B cell (primary cell): Measurements from ENCODE around the gene MMGT1.

Experiments used
- EZH2 ChIP-seq: IDR thresholded peaks from 2 replicates; pipeline ENCODE4 v1.6.1; 2012; ENCODE audit warnings: borderline replicate concordance, low read depth, mild to moderate bottlenecking, moderate library complexity, low read length; ENCODE audit not compliant: insufficient read depth, poor library complexity, severe bottlenecking
- TF ChIP-seq, protein P1 (sequence below): fragments of 200-600 bp; IDR thresholded peaks from one replicate; pipeline ENCODE4 v1.8.0; 2022; ENCODE audit warnings: antibody characterized with exemption, mild to moderate bottlenecking

DNA sequence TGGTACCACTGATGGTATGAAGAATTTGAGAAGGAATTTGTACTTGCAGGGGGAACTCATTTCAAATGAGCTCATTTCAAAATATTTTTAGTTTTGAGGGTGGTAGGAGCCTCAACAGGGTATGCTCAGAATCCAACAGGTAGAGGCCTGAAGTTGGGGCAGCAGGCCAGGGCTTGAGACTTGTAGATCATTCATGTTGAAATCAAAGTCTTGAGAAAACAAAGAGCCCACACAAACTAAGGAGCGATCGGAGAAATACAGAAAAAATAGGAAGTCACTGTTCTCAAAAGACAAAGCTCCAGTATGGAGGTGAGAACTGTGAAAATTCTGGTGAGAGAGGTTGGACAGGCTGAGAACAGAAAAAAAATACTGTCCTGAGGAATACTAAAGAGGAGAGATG is 10.5 kb upstream of the MMGT1 start:
- TF ChIP-seq, protein P1, sequence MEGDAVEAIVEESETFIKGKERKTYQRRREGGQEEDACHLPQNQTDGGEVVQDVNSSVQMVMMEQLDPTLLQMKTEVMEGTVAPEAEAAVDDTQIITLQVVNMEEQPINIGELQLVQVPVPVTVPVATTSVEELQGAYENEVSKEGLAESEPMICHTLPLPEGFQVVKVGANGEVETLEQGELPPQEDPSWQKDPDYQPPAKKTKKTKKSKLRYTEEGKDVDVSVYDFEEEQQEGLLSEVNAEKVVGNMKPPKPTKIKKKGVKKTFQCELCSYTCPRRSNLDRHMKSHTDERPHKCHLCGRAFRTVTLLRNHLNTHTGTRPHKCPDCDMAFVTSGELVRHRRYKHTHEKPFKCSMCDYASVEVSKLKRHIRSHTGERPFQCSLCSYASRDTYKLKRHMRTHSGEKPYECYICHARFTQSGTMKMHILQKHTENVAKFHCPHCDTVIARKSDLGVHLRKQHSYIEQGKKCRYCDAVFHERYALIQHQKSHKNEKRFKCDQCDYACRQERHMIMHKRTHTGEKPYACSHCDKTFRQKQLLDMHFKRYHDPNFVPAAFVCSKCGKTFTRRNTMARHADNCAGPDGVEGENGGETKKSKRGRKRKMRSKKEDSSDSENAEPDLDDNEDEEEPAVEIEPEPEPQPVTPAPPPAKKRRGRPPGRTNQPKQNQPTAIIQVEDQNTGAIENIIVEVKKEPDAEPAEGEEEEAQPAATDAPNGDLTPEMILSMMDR, result no peak
- TF ChIP-seq EZH2, result no peak
